HUES64 (cell line): Measurements from ENCODE around the gene KIF3C.

ENCODE experiments used
- H3K27ac ChIP-seq: 2 replicates; pipeline ENCODE4 v1.7.0; 2013; ENCODE audit warnings: low read depth, low read length, inconsistent platforms
- H3K27me3 ChIP-seq: 2 replicates; pipeline ENCODE4 v1.6.1; 2013; ENCODE audit warnings: mild to moderate bottlenecking, low read length; ENCODE audit not compliant: insufficient read depth
- H3K36me3 ChIP-seq: 2 replicates; pipeline ENCODE4 v1.6.1; 2013; ENCODE audit warnings: mild to moderate bottlenecking, low read length; ENCODE audit not compliant: insufficient read depth
- H3K4me1 ChIP-seq: 2 replicates; pipeline ENCODE4 v1.6.1; 2013; ENCODE audit warnings: mild to moderate bottlenecking, low read length, moderate library complexity; ENCODE audit not compliant: insufficient read depth
- H3K4me3 ChIP-seq: 2 replicates; pipeline ENCODE4 v1.5.1; 2013; ENCODE audit warnings: mild to moderate bottlenecking, low read length, moderate library complexity
- H3K9ac ChIP-seq: 2 replicates; pipeline ENCODE4 v1.6.1; 2013; ENCODE audit warnings: mild to moderate bottlenecking, low read depth, low read length
- H3K9me3 ChIP-seq: 2 replicates; pipeline ENCODE4 v1.6.1; 2013; ENCODE audit warnings: low read depth, low read length; ENCODE audit not compliant: insufficient read depth
- WGBS: fragments of 150-250, 120-280 bp; methylation state at CpG from one replicate; pipeline ENCODE4 v1.1.7; 2013; ENCODE audit warnings: missing lambda C conversion rate; 5-methylcytosine and 5-hydroxymethylcytosine counted together

The KIF3C gene

DNA sequence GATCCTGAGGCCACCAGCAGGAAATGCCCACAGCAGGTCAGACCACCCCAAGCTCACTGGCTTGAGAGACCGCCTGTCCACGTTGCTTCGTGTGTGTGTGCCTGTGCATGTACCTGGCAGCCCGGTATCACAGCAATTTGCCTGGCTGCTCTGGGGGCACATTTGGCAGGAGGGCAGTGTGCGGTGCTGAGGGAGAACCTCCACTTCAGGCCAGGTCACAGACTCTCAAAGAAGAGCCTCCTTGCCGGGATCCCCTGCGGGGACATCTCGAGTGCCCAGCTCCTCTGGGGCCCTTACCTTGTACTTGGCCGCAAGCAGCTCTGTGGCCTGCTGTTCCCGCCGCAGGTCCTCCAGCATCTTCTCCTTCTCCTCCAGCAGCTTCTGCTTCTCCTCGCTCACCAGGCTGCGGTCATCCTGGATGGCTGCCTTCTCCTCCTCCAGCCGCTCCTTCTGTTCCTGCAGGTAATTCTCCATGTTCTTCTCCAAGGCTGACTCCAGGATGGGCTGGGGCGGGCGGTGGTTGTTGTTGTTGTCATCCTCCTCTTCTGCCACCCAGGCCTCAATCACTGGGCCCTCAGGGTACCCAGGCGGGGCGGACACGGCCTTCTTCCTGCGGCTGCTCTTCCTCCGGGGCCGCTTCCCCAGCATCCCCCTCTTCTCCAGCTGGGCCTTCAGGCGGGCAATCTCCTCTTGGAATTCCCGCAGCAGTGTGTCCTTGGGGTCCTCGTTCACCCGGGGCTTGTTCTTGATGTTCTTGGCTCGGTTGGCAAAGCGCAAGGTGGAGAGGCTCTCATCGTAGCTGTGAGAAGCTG is 2.0 kb downstream of the KIF3C start:
- peaks cover 23% of the 10 kb centered on the region for H3K36me3 ChIP-seq
- peaks cover 19% of the 10 kb centered on the region for H3K4me1 ChIP-seq
- no peak overlapping the region for H3K27ac ChIP-seq
- 94% methylated on average over 29 of the region's 29 CpGs for WGBS
- no peaks in the 10 kb centered on the region for H3K9me3 ChIP-seq
- H3K27me3 ChIP-seq = no peaks in the 10 kb centered on the region
- H3K4me3 ChIP-seq = no peak overlapping the region
- H3K9ac ChIP-seq = no peak overlapping the region

DNA sequence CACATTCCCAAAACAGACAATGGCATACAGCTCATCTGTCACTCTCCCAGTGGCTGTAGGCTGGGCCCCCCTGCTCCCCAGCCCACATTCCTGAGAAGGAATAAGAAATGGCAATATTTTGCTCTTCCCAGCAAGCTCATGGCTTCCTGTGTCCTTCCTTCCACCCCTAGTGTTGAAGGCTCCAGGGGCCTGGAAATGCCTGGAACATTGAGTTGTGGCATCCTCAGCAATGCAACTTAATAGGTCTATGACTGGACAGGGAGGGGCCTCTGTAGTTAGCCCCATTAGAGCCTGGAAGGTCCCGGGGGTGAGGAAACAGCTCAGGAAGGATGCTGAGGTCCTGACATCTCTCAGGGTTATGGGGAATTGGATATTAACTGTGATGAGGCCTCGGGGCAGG is 3.3 kb downstream of the KIF3C start:
- no peaks in the 10 kb centered on the region for H3K9me3 ChIP-seq
- H3K4me1 ChIP-seq = peaks cover 19% of the 10 kb centered on the region
- peaks cover 24% of the 10 kb centered on the region for H3K36me3 ChIP-seq
- H3K4me3 ChIP-seq = no peak overlapping the region
- no peak overlapping the region for H3K9ac ChIP-seq
- WGBS = 92% methylated on average over 2 of the region's 2 CpGs
- no peak overlapping the region for H3K27ac ChIP-seq
- no peaks in the 10 kb centered on the region for H3K27me3 ChIP-seq

DNA sequence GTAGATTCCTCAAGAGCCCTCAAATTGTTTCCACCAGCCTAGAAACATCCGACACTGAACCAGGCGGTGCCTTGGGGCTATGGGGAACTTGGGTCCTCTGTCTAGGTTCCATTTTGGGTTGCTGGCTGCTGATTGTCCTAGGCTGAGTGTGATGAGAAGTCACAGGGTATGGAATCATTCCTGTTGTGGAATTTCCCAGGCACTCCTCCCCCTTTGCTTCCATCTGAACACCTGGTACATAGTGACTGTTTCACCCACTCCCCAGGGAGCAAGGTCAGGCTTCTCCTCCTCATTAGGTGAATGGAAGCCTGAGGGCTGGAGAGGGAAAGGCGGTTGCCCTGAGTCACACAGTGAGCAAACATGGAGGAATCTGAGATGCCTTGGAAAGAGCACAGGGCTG is 4.5 kb downstream of the KIF3C start:
- Histone ChIP-seq H3K36me3 (peaks cover 29% of the 10 kb centered on the region), H3K27me3 (no peaks in the 10 kb centered on the region), H3K9me3 (no peaks in the 10 kb centered on the region), H3K9ac (no peak overlapping the region), H3K4me3 (no peak overlapping the region), H3K4me1 (peaks cover 19% of the 10 kb centered on the region), H3K27ac (no peak overlapping the region)
- WGBS = 88% methylated on average over 3 of the region's 3 CpGs

DNA sequence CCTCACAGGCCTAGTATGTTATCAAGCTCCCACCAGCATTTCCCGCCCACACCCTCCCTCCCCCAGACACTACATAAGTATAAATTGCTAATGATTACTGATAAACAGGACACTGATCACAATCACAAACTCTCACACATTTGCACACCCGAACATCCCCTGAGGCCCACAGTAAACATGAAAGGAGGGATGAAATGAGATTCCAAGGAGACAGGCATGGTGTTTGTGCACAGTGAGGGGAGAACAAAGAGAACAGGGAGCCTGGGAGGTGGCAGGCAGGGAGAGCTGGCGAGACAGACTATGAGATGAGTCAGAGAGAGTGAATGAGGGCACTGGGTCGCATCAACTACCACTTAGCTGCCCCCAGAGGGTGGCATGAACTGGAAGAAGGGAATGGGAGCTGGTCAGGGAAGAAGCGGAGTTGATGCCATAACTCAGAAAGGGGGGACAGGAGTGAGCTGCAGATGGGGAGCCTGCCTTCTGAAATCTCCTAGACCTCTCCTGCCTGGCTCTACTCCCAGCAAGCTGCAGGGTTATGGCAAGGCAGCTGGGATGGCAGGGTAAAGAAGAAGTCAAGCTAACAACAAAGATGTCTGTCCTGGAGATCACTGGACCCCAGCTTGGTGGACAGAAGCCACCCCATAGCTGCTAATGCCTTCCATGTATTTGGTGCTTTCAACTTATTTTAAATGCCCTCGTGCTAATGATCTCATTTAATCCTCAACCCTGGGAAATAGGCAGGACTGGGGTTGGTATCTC is 5.1 kb downstream of the KIF3C start:
- no peaks in the 10 kb centered on the region for H3K9me3 ChIP-seq
- peak overlapping the region; percentile 53; the same call in 1 of the 2 replicates for H3K9ac ChIP-seq
- peaks cover 34% of the 10 kb centered on the region for H3K36me3 ChIP-seq
- no peaks in the 10 kb centered on the region for H3K27me3 ChIP-seq
- H3K27ac ChIP-seq = no peak overlapping the region; the same call in 1 of the 2 replicates
- H3K4me3 ChIP-seq = no peak overlapping the region
- peaks cover 19% of the 10 kb centered on the region for H3K4me1 ChIP-seq
- 79% methylated on average over 6 of the region's 6 CpGs for WGBS

DNA sequence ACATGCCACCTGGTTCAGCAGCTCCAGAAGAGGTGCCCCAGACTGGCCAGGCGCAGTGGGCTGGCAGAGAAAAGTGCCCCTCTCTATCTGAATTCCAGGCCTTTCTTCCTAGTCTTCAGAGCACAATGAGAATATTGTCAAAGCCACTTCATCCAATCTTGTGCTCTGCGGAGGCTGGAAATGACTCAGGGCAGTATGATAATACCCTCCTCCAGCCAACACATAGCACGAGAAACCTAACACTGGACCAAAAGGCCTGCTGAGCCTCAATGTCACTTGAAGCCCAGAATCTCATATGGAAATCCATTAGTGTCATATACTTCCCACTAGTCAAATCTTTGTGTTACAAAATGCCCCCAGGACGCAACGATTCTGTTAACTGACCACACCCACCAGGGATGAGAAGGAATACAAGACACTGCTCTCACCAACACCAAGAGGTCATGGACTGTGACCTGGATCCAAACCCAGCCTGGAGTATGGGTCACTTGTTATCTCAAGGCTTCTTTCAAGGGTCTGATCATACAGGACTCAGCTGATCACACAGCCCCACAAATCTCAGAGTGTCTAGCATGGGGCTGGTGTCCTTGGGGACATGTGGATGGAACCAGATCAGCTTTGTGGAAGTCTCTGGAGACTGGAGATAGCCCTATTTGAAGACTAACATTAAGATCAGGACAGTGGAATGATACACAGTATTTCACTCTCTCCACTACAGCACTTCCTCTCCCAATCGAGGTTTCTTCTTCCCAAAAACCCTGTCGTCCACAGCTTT is 10.1 kb downstream of the KIF3C start:
- Histone ChIP-seq H3K9me3 (no peaks in the 10 kb centered on the region), H3K9ac (no peak overlapping the region), H3K27ac (no peak overlapping the region), H3K4me1 (peaks cover 6% of the 10 kb centered on the region; the same call in 1 of the 2 replicates), H3K4me3 (no peak overlapping the region), H3K36me3 (peaks cover 29% of the 10 kb centered on the region), H3K27me3 (no peaks in the 10 kb centered on the region)
- WGBS = 94% methylated on average over 7 of the region's 7 CpGs

DNA sequence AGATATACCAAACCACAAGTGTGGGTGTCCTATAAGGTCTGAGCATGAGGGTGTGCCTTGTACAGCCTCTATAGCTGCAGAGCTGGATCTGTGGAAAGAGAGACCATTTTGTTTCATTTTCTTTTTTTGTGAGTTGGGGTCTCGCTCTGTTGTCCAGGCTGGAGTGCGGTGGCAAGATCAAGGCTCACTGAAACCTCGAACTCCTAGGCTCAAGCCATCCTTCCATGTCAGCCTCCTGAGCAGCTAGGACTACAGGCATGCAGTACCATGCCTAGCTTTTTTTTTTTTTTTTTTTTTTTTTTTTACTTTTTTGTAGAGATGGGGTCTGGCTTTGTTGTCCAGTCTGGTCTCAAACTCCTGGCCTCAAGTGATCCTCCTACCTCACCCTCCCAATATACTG is 10.7 kb downstream of the KIF3C start:
- H3K4me3 ChIP-seq = no peak overlapping the region
- H3K36me3 ChIP-seq = peaks cover 33% of the 10 kb centered on the region
- H3K27ac ChIP-seq = no peak overlapping the region
- 100% methylated on average over 3 of the region's 3 CpGs for WGBS
- no peaks in the 10 kb centered on the region for H3K9me3 ChIP-seq
- no peaks in the 10 kb centered on the region for H3K27me3 ChIP-seq
- peaks cover under 1% of the 10 kb centered on the region; the same call in 1 of the 2 replicates for H3K4me1 ChIP-seq
- no peak overlapping the region for H3K9ac ChIP-seq

DNA sequence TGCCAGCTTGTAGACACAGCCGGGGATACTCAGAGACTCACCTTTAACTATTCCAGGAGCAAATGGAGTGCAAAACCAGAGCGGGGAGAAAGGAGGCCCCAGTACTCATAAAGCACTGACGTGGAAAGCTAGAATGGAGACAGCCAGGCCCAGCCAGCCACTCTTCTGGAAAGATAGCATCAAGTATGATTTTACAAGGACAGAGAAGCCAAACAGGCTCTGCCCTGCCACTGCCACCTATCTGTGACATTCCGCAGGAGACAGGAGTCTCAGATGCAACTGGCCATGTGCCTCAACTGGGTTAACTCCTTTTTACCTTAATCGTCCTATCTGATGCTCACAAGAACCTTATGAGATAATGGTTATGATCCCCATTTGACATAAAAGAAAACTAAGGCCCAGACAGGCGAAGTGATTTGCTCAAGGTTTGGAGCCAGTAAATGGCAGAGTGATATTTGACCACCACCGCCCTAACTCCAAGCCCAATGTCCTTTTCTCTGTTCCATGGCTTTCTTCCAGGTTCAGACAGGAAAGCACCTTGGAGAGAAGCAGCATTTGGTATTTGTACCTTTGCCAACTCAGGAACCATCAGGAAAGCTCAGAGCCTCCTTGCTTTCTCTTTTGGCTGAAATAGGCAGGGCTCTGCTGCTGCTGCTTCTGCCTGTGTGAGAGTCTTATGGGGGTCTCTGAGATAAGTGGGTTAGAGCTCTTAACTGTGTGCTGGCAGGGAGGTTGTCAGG is 15.6 kb downstream of the KIF3C start:
- Histone ChIP-seq H3K27me3 (no peaks in the 10 kb centered on the region), H3K36me3 (peaks cover 20% of the 10 kb centered on the region; the same call in 1 of the 2 replicates), H3K9ac (no peak overlapping the region), H3K27ac (no peak overlapping the region), H3K9me3 (no peaks in the 10 kb centered on the region), H3K4me3 (no peak overlapping the region), H3K4me1 (no peaks in the 10 kb centered on the region)
- WGBS = 93% methylated on average over 7 of the region's 7 CpGs

DNA sequence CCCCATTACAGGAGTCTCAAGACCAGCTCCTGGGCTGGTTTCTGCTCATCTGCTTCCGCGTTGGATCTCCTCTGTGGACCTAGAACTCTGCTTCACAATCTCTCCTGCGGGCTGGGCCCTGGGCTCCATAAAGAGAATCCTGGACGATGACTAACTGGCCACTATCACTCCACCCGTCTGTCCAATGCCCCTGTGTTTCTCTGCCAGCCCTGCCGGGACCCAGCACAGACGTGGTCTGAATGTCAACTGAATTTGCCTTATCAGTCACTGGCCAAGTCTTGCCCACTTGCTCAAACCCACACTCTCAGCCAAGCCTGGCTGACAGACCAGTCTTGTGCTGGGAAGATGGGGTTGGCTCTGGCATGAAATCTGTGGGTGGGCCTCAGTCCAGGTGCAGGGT is 17.4 kb downstream of the KIF3C start:
- peaks cover 19% of the 10 kb centered on the region for H3K36me3 ChIP-seq
- H3K4me1 ChIP-seq = no peaks in the 10 kb centered on the region
- 94% methylated on average over 7 of the region's 7 CpGs for whole genome bisulfite sequencing
- H3K27me3 ChIP-seq = no peaks in the 10 kb centered on the region
- no peaks in the 10 kb centered on the region for H3K9me3 ChIP-seq
- no peak overlapping the region for H3K27ac ChIP-seq
- no peak overlapping the region for H3K9ac ChIP-seq
- H3K4me3 ChIP-seq = no peak overlapping the region

DNA sequence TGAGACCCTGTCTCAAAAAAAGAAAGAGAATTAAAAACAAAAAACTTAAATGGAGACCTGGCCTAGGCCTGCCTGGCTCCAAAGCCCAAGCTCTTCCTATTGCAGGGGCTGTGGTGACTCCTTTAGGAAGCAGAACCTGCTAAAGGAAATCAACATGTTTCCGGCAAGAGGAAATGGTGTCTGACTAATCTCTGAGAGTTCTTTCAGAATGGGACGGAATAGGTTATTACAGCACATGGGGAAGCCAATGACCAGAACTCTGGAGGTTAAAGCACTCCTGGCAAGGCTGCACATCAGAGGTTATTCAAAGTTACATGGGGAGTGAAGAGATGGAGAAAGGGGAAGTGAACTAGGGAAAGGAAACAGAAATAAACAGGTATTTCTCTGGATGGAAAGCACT is 21.4 kb downstream of the KIF3C start:
- no peaks in the 10 kb centered on the region for H3K9me3 ChIP-seq
- H3K4me3 ChIP-seq = no peak overlapping the region
- peaks cover 13% of the 10 kb centered on the region; the same call in 1 of the 2 replicates for H3K36me3 ChIP-seq
- no peaks in the 10 kb centered on the region for H3K27me3 ChIP-seq
- no peak overlapping the region for H3K27ac ChIP-seq
- 93% methylated on average over 2 of the region's 2 CpGs for WGBS
- no peak overlapping the region for H3K9ac ChIP-seq
- no peaks in the 10 kb centered on the region for H3K4me1 ChIP-seq

DNA sequence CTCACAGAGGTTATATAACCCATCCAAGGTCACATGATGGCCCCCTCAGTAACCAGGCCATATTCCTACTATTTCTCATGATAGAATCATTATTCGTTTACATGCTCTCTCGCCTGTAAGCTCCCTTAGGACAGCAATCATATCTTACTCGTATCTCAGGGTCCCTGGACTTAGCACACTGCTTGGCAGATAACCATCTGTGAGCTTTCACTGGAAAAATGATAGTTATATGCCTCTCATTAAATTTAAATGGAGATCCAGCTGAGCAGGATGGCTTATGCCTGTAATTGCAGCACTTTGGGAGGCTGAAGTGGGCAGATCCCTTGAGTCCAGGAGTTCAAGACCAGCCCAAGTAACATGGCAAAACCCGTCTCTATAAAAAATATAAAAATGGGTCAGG is 21.9 kb downstream of the KIF3C start:
- no peaks in the 10 kb centered on the region for H3K4me1 ChIP-seq
- H3K36me3 ChIP-seq = peaks cover 12% of the 10 kb centered on the region; the same call in 1 of the 2 replicates
- no peak overlapping the region for H3K9ac ChIP-seq
- H3K9me3 ChIP-seq = no peaks in the 10 kb centered on the region
- no peak overlapping the region for H3K27ac ChIP-seq
- H3K27me3 ChIP-seq = no peaks in the 10 kb centered on the region
- WGBS = 94% methylated on average over 4 of the region's 4 CpGs
- H3K4me3 ChIP-seq = no peak overlapping the region
